ENCODE results near the gene KCNN1.
"Not testable (repeated sequence)": the region's sequence is repeated elsewhere in the genome, so short reads cannot be mapped to it uniquely, and the experiment has no call there.

KCNN1 gene

DNA sequence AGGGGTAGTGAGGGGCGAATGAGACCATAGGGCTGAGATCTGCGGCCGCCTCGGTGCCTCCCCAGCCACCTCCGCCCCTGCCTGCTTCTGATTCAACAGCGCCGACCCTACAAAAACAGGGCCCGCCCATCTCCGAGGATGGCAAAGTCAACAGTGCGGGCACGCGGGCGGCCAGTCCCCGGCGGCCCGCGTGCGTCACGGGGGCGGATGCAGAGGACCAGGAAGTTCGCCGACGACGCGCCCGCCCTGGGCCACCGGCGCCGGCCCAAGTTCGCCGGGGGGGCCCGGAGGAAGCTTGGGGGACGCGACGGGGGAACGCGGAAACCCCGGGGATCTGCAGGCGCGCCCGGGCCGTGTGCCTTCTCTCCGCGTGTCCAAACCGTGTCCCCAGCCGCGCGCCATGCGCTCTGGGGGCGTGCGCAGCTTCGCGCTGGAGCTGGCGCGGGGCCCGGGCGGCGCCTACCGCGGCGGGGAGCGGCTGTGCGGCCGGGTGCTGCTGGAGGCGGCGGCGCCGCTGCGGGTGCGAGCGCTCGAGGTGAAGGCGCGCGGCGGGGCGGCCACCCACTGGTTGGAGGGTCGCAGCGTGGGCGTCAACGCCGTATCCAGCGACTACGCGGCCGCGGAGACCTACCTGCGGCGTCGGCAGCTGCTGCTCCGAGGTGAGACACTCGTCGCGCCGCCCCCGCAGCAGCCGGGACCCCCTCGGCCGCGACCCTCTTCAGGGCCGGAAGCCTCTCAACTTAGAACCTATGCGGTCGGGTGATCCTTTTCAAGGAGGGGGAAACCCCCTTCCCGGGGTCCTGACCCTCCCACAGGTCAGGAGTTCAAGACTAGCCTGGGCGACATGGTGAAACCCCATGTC lies 34.2 kb downstream of the KCNN1 start:
- peak; percentile 83 to 91 for DNase-seq (ENCODE audit: low read depth in 2 of 2)

DNA sequence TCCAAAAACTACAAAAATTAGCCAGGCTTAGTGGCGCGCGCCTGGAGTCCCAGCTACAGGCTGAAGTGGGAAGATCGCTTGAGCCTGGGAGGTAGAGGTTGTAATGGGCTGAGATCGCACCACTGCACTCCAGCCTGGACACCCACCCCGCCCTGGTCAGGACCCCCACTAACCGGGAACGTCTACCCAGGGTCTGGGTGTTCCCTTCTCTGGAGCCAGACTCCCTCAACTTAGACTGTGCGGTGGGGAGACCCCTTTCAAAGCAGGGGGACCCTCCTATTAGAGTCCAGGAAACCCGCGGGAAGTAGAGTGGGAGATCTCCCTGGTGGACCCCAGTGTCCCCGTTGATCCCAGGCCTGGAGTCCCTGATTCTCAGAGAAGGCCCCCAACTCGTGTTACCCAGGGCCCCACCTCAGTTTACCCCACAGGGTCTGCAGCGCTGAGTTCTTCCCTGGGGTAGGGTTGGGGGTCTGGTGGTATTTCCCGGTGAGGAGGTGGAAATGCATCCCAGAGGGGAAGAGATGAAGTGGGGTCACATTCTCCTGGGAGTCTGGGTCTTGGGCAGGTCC lies 35.0 kb downstream of the KCNN1 start:
- DNase-seq (ENCODE audit: low read depth in 2 of 2) = no peak

DNA sequence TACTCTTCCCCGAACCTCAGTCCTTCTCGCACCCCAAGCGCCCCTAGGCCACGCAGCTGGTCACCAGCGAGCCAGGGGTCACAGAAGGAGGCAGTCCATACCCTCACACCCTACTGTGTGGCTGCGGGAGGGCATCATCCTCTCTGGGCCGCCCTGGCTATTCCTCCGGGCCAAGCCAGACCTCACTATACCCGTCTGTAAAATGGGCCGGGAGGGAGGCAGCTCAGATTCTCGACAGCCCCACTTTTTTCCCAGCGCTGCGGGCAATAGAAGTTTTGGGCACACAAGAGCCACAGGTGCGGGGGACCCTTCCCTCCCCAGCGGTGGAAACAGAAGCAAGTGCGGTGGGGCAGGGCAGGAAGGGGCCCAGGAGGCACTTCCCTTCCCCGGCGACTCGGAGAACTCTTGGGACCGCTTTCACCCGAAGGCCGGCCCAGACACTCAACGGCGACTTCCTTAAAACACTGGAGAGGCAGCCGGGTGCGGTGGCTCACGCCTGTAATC lies 35.5 kb downstream of the KCNN1 start:
- no peak for DNase-seq (ENCODE audit: low read depth in 2 of 2)

DNA sequence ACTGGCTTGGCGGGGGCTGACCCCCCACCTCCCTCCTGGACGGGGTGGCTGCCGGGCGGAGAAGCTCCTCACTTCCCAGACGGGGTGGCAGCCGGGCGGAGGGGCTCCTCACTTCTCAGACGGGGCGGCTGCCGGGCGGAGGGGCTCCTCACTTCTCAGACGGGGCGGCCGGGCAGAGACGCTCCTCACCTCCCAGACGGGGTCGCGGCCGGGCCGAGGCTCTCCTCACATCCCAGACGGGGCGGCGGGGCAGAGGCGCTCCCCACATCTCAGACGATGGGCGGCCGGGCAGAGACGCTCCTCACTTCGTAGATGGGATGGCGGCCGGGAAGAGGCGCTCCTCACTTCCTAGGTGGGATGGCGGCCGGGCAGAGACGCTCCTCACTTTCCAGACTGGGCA lies 38.8 kb downstream of the KCNN1 start:
- DNase-seq (ENCODE audit: low read depth in 2 of 2) = not testable (repeated sequence)

DNA sequence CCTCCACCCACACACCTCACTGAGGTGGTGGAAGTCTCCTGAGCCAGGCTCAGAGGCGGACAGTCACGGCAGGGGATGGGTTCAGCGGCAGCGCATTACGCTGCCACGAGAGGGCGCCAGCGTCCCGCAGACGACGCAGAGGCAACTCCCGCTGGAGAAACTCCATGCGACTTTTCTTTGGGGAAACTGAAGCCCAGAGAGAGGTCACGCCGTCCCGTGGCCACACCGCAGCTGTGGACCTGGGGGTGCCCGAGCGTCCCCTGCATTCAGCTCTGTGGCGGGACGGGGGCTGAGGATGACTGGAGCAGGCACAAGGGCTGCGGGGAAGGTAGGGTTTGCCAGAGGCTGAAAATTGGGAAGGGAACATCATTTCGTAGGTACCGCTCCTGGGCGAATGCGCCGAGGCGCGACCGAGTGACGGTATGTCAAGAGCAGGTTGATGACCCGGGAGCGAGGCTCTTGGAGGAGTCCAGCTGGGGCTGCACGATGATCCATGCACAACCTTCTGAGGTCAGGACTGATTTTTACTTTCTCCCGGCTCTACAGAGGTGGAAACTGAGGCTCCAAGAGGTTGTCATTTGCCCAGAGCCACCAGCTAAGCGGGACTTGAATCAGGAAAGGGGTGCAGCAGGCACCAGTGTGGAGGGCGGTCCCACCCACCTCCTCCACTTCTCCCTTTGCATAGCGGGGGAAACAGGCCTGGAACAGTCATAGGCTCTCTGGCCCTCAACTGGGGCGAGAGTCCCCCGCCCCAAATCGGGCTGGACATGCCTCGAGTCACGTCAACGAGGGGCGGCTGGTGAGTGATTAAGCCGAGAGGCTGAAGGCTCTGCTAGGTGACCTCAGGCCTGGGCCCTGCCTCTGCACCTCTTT lies 40.4 kb downstream of the KCNN1 start:
- peak; percentile 56 to 67 for DNase-seq (ENCODE audit: low read depth in 2 of 2)

DNA sequence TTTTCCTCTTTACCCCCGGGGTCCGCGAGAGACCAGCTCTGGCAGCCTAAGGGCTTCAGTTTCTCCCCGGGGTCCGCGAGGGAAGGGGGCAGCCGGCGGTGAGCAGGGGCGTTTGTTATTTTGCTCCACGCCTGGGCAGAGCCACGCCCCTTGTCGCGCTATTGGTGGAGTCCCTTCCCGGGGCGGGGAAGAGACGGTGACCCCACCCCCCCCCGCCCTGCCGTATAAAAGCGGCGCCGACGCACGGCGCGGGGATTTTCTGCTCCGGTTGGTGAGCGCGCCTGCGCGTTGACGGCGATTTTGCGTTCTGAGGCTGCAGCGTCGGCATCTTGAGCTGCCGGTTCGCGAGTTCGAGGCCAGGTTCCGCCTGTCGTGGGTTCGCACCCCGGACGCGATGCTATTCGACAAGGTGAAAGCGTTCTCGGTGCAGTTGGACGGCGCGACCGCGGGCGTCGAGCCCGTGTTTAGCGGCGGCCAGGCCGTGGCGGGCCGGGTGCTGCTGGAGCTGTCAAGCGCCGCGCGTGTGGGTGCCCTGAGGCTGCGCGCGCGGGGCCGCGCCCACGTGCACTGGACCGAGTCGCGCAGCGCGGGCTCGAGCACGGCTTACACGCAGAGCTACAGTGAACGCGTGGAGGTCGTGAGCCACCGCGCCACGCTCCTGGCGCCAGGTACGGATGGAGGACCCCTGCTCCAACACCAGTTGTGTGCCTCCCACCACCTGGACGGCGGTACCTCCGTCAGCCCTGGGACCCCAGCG lies 41.2 kb downstream of the KCNN1 start, which contains the start of gene ARRDC2:
ARRDC2 (plus strand) TSS at position 254 of the 757 bp plus-strand sequence; CDS start at position 395, 141 bp downstream.
- DNase-seq (ENCODE audit: low read depth in 2 of 2) = peak; percentile 70 to 76

DNA sequence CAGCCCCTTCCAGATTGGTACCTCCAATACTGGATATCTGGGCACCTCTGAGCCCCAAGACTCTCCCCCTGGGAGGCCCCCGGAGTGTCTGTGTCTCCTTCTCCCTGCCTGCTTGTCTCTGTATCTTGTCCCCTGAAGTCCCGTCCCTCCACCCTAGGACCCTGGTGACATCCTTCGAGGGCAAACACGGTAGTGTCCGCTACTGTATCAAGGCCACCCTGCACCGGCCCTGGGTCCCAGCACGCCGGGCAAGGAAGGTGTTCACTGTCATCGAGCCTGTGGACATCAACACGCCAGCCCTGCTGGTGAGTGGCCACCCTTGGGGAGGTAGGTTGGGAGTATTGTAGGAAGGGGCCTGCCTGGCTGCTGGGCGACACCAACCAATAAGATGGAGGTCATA lies 41.9 kb downstream of the KCNN1 start:
- no peak for DNase-seq (ENCODE audit: low read depth in 2 of 2)

DNA sequence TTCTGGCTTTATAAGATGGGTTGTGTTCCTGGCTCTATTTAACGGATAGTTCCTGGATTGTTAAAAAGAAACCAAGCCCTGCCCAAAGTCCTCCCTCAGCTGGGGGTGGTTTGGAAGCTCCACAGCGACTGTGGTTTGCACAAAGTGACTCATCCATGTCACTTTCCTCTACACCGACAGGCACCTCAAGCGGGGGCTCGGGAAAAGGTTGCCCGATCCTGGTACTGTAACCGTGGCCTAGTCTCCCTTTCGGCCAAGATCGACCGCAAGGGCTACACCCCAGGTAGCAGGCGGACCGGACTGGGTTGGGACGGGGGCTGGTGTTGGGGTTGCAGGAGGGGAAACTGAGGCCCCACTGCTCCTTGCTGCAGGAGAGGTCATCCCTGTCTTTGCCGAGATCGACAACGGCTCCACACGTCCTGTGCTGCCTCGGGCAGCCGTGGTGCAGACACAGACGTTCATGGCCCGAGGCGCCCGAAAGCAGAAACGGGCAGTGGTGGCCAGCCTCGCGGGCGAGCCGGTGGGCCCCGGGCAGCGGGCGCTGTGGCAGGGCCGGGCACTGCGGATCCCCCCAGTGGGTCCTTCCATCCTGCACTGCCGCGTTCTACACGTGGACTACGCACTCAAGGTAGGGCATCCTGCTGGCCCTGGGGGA lies 42.6 kb downstream of the KCNN1 start:
- no peak for DNase-seq (ENCODE audit: low read depth in 2 of 2)

DNA sequence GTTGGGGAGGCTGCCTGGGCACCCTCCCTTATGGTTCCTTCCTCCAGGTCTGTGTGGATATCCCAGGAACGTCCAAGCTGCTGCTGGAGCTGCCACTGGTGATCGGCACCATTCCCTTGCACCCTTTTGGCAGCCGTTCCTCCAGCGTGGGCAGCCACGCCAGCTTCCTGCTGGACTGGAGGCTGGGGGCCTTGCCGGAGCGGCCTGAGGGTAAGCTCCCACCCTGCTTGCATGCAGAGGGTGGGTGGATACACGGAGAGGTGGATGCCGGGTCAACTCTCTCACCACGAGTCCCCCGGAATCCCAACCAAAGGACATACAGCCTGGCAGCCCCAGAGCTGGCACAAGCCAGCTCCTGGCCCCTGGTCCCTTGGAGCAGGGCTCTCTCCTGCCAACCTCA lies 43.2 kb downstream of the KCNN1 start:
- no peak for DNase-seq (ENCODE audit: low read depth in 2 of 2)

DNA sequence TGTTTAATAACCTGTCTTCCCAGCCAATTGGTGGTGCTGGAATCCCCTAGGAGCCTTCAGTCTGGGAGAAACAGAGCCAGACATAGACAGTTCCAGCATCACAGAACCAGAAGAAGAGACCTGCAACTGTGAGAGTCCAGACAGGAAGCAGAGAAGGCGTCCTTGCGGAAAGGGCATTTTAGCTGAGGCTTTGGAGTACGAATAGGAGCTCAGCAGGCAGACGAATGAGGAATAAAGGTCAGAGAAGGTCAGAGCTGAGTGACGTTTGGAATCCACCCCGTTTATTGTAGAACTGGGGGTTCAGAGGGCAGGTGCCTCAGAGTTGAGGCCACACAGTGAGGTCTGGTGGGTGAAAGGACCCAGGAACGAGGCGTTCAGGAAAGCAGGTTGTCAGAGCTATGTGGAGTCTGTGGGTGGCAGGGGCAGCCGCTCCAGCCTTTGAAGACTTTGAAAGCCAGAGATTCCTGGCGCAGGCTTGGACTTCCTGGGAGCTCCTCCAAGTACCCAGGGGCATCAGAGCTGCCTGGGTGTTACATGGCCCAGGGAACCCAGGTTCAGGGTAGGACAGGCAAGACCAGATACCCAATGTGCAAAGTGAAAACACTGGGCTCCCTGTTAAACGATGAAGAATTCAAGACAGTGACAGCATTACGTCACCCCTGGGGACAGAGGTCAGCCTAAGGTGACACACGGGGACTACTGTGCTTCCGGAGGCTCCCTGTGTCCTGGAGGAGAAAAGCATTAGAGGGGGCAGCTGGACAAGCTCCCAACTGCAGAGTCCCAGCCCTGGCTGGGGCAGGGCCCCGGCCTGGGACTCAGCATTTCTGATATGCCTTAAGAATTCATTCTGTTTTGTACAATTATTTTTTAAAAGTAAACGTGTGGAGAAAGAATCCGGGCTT lies 46.6 kb downstream of the KCNN1 start:
- no peak for DNase-seq (ENCODE audit: low read depth in 2 of 2)

DNA sequence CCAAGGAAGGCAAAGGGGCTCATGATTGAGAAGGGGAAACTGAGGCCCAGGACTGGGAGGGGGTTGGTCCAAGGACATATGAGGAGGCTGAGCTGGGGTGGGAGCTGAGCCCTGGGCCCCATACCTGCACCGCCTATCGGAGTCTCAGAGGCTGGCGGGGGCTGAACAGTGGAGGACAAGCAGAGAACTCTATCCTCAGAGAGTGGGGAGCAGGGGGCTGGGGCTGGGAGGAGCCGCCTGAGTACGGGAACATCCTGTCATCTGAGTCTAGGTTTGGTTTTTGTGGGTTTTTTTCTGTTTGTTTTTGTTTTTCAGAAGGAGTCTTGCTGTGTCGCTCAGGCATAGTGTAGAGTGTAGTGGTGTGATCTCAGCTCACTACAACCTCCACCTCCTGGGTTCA lies 47.3 kb downstream of the KCNN1 start:
- DNase-seq (ENCODE audit: low read depth in 2 of 2) = no peak

DNA sequence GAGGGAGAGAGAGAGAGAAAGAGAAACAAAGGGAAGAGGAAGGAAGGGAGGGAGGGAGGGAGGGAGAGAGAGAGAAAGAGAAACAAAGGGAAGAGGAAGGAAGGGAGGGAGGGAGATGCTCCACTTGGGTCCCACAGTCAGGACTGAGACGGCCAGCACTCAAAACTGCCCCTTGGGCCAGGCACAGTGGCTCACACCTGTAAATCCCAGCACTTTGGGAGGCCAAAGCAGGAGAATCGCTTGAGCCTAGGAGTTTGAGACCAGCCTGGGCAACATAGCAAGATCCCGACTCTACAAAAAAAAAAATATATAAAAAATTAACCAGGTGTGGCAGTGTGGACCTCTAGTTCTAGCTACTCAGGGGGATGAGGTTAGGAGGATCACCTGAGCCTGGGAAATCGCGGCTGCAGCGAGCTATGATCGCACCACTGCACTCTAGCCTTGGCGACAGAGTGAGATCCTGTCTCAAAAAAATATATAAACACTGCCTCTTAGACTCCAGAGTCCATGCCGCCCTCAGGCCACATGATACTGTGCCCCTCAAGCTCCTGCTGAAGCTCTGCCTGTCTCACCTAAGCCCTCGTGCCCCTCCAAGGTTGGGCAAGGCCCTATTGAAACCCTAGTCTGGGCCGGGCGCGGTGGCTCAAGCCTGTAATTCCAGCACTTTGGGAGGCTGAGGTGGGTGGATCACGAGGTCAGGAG lies 49.5 kb downstream of the KCNN1 start:
- no peak for DNase-seq (ENCODE audit: low read depth in 2 of 2)

DNA sequence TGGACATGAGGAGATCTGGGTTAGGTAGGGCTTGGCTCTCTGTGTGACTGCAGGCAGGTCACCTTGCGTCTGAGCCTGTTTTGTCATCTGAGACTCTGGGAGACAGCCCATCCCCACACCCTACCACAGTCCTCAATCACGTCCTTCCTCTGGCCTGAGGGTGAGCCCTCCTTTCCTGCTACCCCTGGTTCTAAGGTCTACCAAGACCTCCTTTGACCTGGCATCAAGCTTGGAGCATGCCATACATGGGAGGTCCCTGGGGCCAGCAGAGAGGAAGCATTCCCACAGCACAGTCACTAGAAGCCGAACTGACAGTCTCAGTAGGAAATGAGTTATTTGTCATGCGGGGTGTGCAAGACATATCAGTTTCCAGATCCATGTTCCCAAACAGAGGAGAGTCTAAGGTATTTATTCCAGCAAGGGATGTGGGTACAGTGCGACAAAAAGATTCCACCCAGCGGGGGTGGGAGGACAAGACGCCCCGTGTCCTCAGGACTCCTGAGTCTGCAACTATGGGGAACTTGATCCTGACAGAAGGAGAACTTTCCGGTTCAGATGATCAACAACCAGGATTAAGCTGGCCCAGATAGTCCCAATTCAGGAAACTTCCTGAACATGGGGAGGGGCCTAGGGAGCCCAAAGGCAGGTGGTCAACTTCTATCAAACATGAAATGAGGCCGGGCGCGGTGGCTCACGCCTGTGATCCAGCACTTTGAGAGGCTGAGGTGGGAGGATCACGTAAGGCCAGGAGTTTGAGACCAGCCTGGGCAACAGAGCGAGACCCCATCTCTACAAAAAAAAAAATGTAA lies 50.6 kb downstream of the KCNN1 start:
- no peak for DNase-seq (ENCODE audit: low read depth in 2 of 2)

DNA sequence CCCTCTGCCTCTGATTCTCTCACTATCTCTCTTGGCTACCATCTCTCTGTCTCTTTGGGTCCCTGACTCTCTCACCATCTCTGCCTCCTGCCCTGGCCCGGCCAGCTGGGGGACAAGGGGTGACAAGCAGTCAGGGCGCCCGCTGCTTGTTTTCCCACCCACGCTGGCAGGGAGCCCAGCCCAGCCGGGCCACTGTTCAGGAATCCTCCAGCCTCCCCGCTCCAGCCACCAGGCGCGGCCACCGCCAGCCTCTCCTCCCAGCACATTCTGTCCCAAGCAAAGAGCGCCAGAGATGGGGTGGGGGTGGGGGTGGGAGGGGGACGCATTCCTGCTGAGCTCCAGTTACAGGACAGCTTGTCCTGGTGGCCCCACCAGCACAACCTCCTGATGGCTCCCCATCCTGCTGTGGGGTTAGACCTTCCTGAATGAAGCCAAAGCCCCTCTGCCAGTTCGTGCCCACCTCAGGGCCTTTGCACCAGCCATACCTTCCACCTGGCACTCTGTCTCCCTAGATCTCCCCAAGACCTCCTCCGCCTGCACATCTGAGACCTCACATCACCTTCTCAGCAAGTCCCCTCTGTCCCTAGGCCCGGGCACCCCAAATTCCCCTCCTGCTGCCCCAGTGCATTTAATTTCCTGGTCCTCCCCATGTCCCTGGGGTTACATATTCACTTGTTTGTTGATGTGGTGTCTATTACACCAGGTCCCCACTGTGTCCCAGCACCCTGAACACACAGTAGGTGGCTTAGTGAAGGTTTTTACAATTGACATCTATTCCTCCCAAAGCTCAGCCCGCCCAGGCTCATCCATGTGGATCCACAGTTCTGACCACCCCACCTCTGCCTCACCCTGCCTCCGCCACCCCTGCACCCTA lies 53.5 kb downstream of the KCNN1 start:
- no peak for DNase-seq (ENCODE audit: low read depth in 2 of 2)

DNA sequence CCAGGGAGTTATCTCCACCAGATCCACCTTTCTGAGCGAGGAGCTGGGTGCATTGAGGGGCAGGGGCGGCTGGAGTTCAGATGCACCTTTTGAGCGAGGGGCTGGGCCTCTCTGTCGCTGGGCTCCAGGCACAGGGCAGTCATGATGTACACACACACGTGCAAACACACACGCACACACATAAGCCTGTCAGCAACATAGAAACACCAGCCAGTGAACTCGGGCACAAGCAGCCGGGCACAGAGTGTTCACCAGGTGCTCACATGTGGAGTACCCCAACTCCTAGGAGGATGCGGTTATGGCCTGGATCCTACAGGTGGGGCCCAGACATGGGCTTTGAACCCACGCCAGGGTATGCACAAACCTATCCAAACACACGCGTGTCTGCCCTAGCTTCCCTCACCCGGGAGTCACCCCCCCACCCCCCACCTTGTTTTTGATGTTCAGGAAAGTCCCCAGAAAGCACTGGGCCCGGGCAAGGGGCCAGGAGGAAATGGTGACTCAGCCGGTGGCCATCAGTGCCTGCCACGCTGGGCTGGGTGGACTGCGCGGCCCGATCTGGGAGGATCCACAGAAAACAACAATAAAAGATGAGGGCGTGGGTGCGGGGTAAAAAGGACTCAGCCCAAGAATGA lies 54.3 kb downstream of the KCNN1 start:
- DNase-seq (ENCODE audit: low read depth in 2 of 2) = peak in 1 of 2 donors; percentile 54

DNA sequence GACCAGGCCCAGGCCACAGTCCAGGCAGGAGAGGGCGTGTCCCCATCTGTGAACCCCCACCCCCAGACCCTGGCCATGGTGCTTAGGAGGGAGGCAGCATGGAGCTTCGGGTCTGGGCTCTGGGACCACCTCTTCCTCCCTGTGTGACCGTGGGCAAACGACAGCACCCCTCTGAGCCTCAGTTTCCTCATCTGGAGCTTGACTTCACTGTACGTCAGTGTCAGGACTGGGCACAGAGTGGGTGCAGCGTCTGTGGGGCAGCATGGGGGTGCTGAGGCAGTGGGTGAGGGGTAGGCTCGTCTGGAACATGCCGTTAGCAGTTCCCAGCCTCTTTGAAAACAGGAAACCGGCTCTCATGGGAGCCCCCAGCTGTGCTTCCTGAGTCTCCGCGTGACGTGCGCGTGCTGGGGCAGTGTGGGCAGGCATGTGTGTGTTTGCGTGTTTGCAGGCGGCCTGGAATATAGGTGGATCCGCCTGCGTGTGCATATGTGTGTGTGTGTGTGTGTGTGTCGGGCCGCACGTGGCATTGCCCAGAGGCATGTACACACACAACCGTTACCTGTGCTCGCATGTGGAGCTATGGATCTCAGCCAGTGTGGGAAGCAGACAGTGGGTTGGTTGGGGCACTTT lies 56.8 kb downstream of the KCNN1 start:
- no peak for DNase-seq (ENCODE audit: low read depth in 2 of 2)

Data from stimulated activated CD8-positive, alpha-beta memory T cell treated with anti-CD3 and anti-CD28 coated beads, Interleukin-15, amount 100 ng/mL, for 4 hours (primary cell).